HG03521 (cell line): Measurements from ENCODE around the gene OBI1.

Experiments
- ATAC-seq: cut with Tn5 transposase; IDR thresholded peaks from one replicate; pipeline ENCODE4 v1.9.1; 2021; ENCODE audit warnings: mild to moderate bottlenecking, moderate library complexity; ENCODE audit not compliant: unreplicated experiment

OBI1 gene

GRCh38 chr13:78658630-78659449, at the start of gene OBI1:
OBI1 (minus strand) TSS chr13:78659155; CDS start chr13:78659120, 35 bp downstream.
- peak; percentile 77 for ATAC-seq

- ATAC-seq = no peak
Measured at GRCh38 chr13:78701383-78701782, 42.4 kb upstream of the OBI1 start.

GRCh38 chr13:78700121-78700910, 41.4 kb upstream of the OBI1 start:
- ATAC-seq = no peak

GRCh38 chr13:78689011-78689410, 30.1 kb upstream of the OBI1 start:
- ATAC-seq = no peak

- no peak for ATAC-seq
Measured at GRCh38 chr13:78686461-78686860, 27.5 kb upstream of the OBI1 start.

- no peak for ATAC-seq
Measured at GRCh38 chr13:78680576-78681350, 21.8 kb upstream of the OBI1 start.

- ATAC-seq = no peak
Measured at GRCh38 chr13:78680115-78680561, 21.2 kb upstream of the OBI1 start.

GRCh38 chr13:78679329-78679728, 20.4 kb upstream of the OBI1 start:
- ATAC-seq = no peak

- no peak for ATAC-seq
Measured at GRCh38 chr13:78675112-78675511, 16.2 kb upstream of the OBI1 start.

GRCh38 chr13:78674638-78675037, 15.7 kb upstream of the OBI1 start:
- no peak for ATAC-seq

GRCh38 chr13:78662467-78662866, 3.5 kb upstream of the OBI1 start:
- ATAC-seq = no peak

GRCh38 chr13:78660495-78660857, 1.5 kb upstream of the OBI1 start:
- no peak for ATAC-seq

- ATAC-seq = no peak
Measured at GRCh38 chr13:78659732-78660494, 958 bp upstream of the OBI1 start.

- ATAC-seq = no peak
Measured at GRCh38 chr13:78659450-78659730, 435 bp upstream of the OBI1 start.

- ATAC-seq = peak; percentile 26
Measured at GRCh38 chr13:78657699-78658629, 991 bp downstream of the OBI1 start.

- ATAC-seq = no peak
Measured at GRCh38 chr13:78655906-78656305, 3.0 kb downstream of the OBI1 start.

GRCh38 chr13:78655007-78655406, 3.9 kb downstream of the OBI1 start:
- ATAC-seq = no peak

- no peak for ATAC-seq
Measured at GRCh38 chr13:78652651-78653050, 6.3 kb downstream of the OBI1 start.

GRCh38 chr13:78650717-78651083, 8.3 kb downstream of the OBI1 start:
- no peak for ATAC-seq
